Lower leg skin (tissue), 3 donors: ENCODE results near the gene SYMPK.

Experiments used
- CTCF ChIP-seq, 3 donors: fragments of 450-650 bp; IDR thresholded peaks; one replicate each; pipeline ENCODE4 v1.5.1; 2016; ENCODE audit warnings: antibody characterized with exemption in 3 of 3, mild to moderate bottlenecking in 3 of 3, moderate library complexity in 2 of 3
- POLR2A ChIP-seq, 2 donors: fragments of 450-650 bp; IDR thresholded peaks; one replicate each; pipeline ENCODE4 v1.6.1; 2016 to 2017; ENCODE audit warnings: antibody characterized with exemption in 2 of 2, mild to moderate bottlenecking in 1 of 2, moderate library complexity in 1 of 2

DNA sequence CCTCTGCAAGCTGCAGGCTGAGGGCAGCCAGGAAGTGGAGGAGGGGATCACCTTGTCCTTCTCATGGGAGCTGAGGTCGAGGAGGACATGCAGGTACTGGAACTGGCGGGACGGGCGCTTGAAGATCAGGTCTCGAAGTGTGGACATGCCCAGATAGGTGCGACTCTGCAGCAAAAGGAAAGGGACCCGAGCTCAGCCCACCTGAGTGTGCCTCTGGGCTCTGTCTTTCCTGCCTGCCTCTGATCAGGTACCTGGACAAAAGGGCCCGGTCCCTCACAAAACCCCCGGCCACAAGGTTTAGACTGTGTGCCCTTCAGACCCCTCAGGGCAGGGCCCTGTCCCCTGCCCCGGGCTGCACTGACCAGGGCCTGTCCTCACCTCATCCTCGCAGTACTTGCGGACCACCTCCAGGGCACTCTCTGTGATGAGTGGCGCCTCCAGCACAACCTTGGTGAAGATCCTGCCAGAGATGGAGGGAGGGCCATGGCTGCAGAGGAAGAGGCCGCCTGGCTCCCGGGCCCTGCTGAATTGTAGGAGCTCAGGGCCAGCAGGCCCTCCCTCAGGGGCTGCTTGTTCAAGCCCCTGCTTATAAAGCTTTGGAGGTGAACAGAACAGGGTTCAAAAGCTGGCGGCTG lies 35.4 kb downstream of the SYMPK start:
- TF ChIP-seq CTCF (IDR thresholded peaks at IDR 0.05) (no peak), POLR2A (IDR thresholded peaks at IDR 0.05) (no peak)
